HepG2 (cell line): Measurements from ENCODE around the gene RNF150. TPM values are rescaled to one million over a fixed set of nuclear protein-coding genes. Genes with fewer than 3 reads are reported as not detected.
"Not testable (repeated sequence)": the region's sequence is repeated elsewhere in the genome, so short reads cannot be mapped to it uniquely, and the experiment has no call there.

Experiments
- ATAC-seq: fragments of 200-7000 bp; cut with Tn5 transposase; 3 replicates; pipeline ENCODE4 v1.9.1; 2020; ENCODE audit warnings: mild to moderate bottlenecking, moderate library complexity
- BruUV-seq: library from RNA; stranded (reverse); fragments of 400-500 nt; replicated peaks from 2 replicates; lab custom pipeline; 2021; lab: Mats Ljungman, UMichigan
- CTCF ChIA-PET: fragments of 300-600 bp; formaldehyde crosslinking; extraction: SDS; loops from one replicate; lab custom pipeline; 2021; ENCODE audit warnings: low total read pairs, inconsistent platforms, low intra/inter-chr PET ratio; lab: Yijun Ruan, JAX
- POLR2A ChIA-PET: fragments of 350-600 bp; sonication (Branson Sonifier 250); formaldehyde crosslinking; loops from one replicate; lab custom pipeline; 2020; ENCODE audit warnings: antibody characterized with exemption, inconsistent platforms; lab: Yijun Ruan, JAX
- DNase-seq: peaks from one replicate; pipeline ENCODE4 v3.0.0-alpha.2; 2015; ENCODE audit warnings: low spot score
- FAIRE-seq: peaks from 3 replicates; lab custom pipeline; 2011; peaks lifted over from hg19 to GRCh38; lab: Jason Lieb, UNC
- H2AFZ ChIP-seq: one replicate; pipeline ENCODE4 v1.6.1; 2011; ENCODE audit warnings: low read length, inconsistent platforms
- H3K27ac ChIP-seq: fragments of 300-600 bp; 3 replicates; pipeline ENCODE4 v1.8.0; 2011; ENCODE audit warnings: mixed run types, mild to moderate bottlenecking, mixed read lengths, low read length, inconsistent platforms; ENCODE audit not compliant: insufficient read depth; ENCODE audit errors: extremely low read length
- H3K27me3 ChIP-seq, 2 experiments: fragments of 200-600 bp in 1 of 2; 2 replicates in 1 of 2; 3 replicates in 1 of 2; pipeline versions ENCODE4 v1.6.0 to v1.8.0; 2011; ENCODE audit warnings: low read length in 2 of 2, mild to moderate bottlenecking in 2 of 2, moderate library complexity in 2 of 2, inconsistent platforms in 1 of 2; ENCODE audit not compliant: insufficient read depth in 2 of 2, control insufficient read depth in 1 of 2
- H3K36me3 ChIP-seq, 2 experiments: fragments of 200-600 bp in 1 of 2; replicated peaks in 1 of 2; 2 replicates in 1 of 2; 3 replicates in 1 of 2; pipeline versions ENCODE4 v1.5.1 to v1.8.0; 2011; ENCODE audit warnings: low read length in 2 of 2, inconsistent platforms in 1 of 2; ENCODE audit not compliant: insufficient read depth in 2 of 2, control insufficient read depth in 1 of 2
- H3K4me1 ChIP-seq: 2 replicates; pipeline ENCODE4 v1.5.1; 2012; ENCODE audit warnings: low read length, inconsistent platforms; ENCODE audit not compliant: insufficient read depth
- H3K4me2 ChIP-seq: 2 replicates; pipeline ENCODE4 v1.6.0; 2011; ENCODE audit warnings: low read depth, low read length, inconsistent platforms
- H3K4me3 ChIP-seq, 3 experiments: fragments of 200-600 bp in 1 of 3; sonication (generic), shearing (Covaris generic) in 1 of 3; replicated peaks in 1 of 3; 2 replicates each; pipeline ENCODE4 v1.5.1; 2011 to 2016; ENCODE audit warnings: low read length in 3 of 3, inconsistent platforms in 2 of 3, low read depth in 2 of 3, mild to moderate bottlenecking in 2 of 3, control low read depth in 1 of 3, mixed read lengths in 1 of 3; ENCODE audit not compliant: insufficient read depth in 1 of 3
- H3K79me2 ChIP-seq: one replicate; pipeline ENCODE4 v1.6.1; 2011; ENCODE audit warnings: low read length, inconsistent platforms; ENCODE audit not compliant: insufficient read depth
- H3K9ac ChIP-seq: 2 replicates; pipeline ENCODE4 v1.6.0; 2011; ENCODE audit warnings: mild to moderate bottlenecking, low read depth, low read length, inconsistent platforms; ENCODE audit not compliant: insufficient read depth
- H3K9me3 ChIP-seq: 2 replicates; pipeline ENCODE4 v1.5.1; 2012; ENCODE audit warnings: mild to moderate bottlenecking, low read length
- H4K20me1 ChIP-seq: 2 replicates; pipeline ENCODE4 v1.6.0; 2011; ENCODE audit warnings: inconsistent platforms, mild to moderate bottlenecking, low read length, moderate library complexity; ENCODE audit not compliant: insufficient read depth
- BCL6 ChIP-seq: IDR thresholded peaks from 2 replicates; pipeline ENCODE4 v1.6.1; 2016; ENCODE audit warnings: missing genetic modification reagents, missing compliant biosample characterization
- GATA4 ChIP-seq: sonication (generic); IDR thresholded peaks from 2 replicates; pipeline ENCODE4 v1.6.1; 2016; ENCODE audit warnings: antibody characterized with exemption, low read depth, borderline replicate concordance
- HNRNPK ChIP-seq: fragments of 200-400 bp; formaldehyde crosslinking; IDR thresholded peaks from 2 replicates; pipeline ENCODE4 v1.6.1; 2018; ENCODE audit warnings: low read length, low read depth, moderate library complexity, mild to moderate bottlenecking; ENCODE audit not compliant: poor library complexity, severe bottlenecking
- ISL2 ChIP-seq: sonication (generic); formaldehyde crosslinking; IDR thresholded peaks from 2 replicates; pipeline ENCODE4 v1.5.0; 2020; ENCODE audit warnings: missing genetic modification reagents
- JUNB ChIP-seq: sonication (generic); formaldehyde crosslinking; IDR thresholded peaks from 2 replicates; pipeline ENCODE4 v1.8.0; 2022; ENCODE audit warnings: missing genetic modification reagents, mild to moderate bottlenecking, borderline replicate concordance
- MLXIP ChIP-seq: sonication (generic); formaldehyde crosslinking; IDR thresholded peaks from 2 replicates; pipeline ENCODE4 v1.9.0; 2021; ENCODE audit warnings: missing genetic modification reagents, borderline replicate concordance
- PCBP1 ChIP-seq: fragments of 200-400 bp; formaldehyde crosslinking; IDR thresholded peaks from 2 replicates; pipeline ENCODE4 v1.6.1; 2017; ENCODE audit warnings: mild to moderate bottlenecking, low read depth, low read length, borderline replicate concordance
- REXO4 ChIP-seq: sonication (generic); formaldehyde crosslinking; IDR thresholded peaks from 2 replicates; pipeline ENCODE4 v1.8.0; 2022; ENCODE audit warnings: missing genetic modification reagents, mild to moderate bottlenecking, borderline replicate concordance
- SP2 ChIP-seq: sonication (generic); formaldehyde crosslinking; IDR thresholded peaks from 2 replicates; pipeline ENCODE4 v1.5.1; 2020; ENCODE audit warnings: mild to moderate bottlenecking, missing genetic modification reagents
- ZNF543 ChIP-seq: sonication (generic); formaldehyde crosslinking; IDR thresholded peaks from 2 replicates; pipeline ENCODE4 v1.4.0; 2020; ENCODE audit warnings: mild to moderate bottlenecking, missing genetic modification reagents
- WGBS: methylation state at CpG from one replicate; pipeline ENCODE4 v1.1.6; 2017; ENCODE audit warnings: low lambda C conversion rate; 5-methylcytosine and 5-hydroxymethylcytosine counted together
- in situ Hi-C: cut with HindIII; loops from 2 replicates; pipeline ENCODE4 v1.10.0; 2017; ENCODE audit warnings: low pct_unique_long_range_greater_than_20kb; ENCODE audit not compliant: extremely low pct_ligation_motif_present
- intact Hi-C: fragments of 100-400 bp; cut with micrococcal nuclease; formaldehyde crosslinking; loops from one replicate; pipeline ENCODE4 v1.10.0; 2022; ENCODE audit not compliant: unreplicated experiment
- polyA plus RNA-seq, 8 experiments: library from polyadenylated mRNA; depleted of rRNA in 3 of 8; stranded (reverse) in 7 of 8; unstranded in 1 of 8; fragments of >200 nt; fragmentation: Illumina TruSeq in 4 of 8; extraction: Trizol in 4 of 8; gene quantifications; 2 replicates each; pipeline versions ENCODE4 v1.2.1 to v1.2.3, GENCODE V29; 2011 to 2016; ENCODE audit warnings: low read depth in 4 of 8, missing spikeins in 1 of 8, mixed read lengths in 1 of 8; ENCODE audit not compliant: insufficient read depth in 1 of 8
- total RNA-seq, 5 experiments: library from RNA; depleted of rRNA; stranded (reverse); fragments of >200 nt; fragmentation: Illumina TruSeq; extraction: Trizol; gene quantifications; 2 replicates each; pipeline ENCODE4 v1.2.3, GENCODE V29; 2016; ENCODE audit warnings: low read depth in 1 of 5

The RNF150 gene
- total and polyA plus RNA-seq, 2 of the 13 experiments (the other 11 are each of a cell fraction or from before 2014, with no cell fraction given): 0.02 to 0.03 TPM

- no peak for TF ChIP-seq MLXIP (CRISPR knock-in tag)
- TF ChIP-seq GATA4: no peak
- no peak for TF ChIP-seq JUNB
- no peak for TF ChIP-seq BCL6 (CRISPR knock-in tag)
- no peak for TF ChIP-seq SP2 (CRISPR knock-in tag)
- TF ChIP-seq ZNF543 (CRISPR knock-in tag): no peak
- TF ChIP-seq REXO4 (CRISPR knock-in tag): no peak
- no peak for TF ChIP-seq ISL2 (CRISPR knock-in tag)
Observed at GRCh38 chr4:140811429-140811828, 321.8 kb downstream of the RNF150 start (continued).

- 35% methylated on average over 1 of the region's 1 CpG for WGBS
- H3K36me3 ChIP-seq, CTCF ChIA-PET, H3K4me1 ChIP-seq, FAIRE-seq, ATAC-seq, DNase-seq, H3K4me2 ChIP-seq, H3K27me3 ChIP-seq, H2AFZ ChIP-seq, H3K27ac ChIP-seq, POLR2A ChIA-PET, BruUV-seq, H3K79me2 ChIP-seq, H3K9ac ChIP-seq, in situ Hi-C loops, H4K20me1 ChIP-seq, H3K9me3 ChIP-seq, intact Hi-C loops, H3K4me3 ChIP-seq: not testable (repeated sequence)
- TF ChIP-seq HNRNPK (peak; percentile 82), PCBP1 (0 out of 2 replicates have a peak, but pooled peaks have one; percentile 70)
Observed at GRCh38 chr4:140810591-140811169, 322.6 kb downstream of the RNF150 start.

Other genes starting within 250 kb of the RNF150 start
- 43.4 and 61.1 TPM in 2 replicates for gene ZNF330, start 87.4 kb upstream of the RNF150 start, total RNA-seq (2016; rRNA removed; fragmentation: Illumina TruSeq; extraction: Trizol)
- gene ZNF330, start 87.4 kb upstream of the RNF150 start, polyA plus RNA-seq (2011; rRNA removed): 17.3 and 23.3 TPM in 2 replicates